Keratinocyte (primary cell): ENCODE results near the gene PLXNA2. TPM values are rescaled to one million over a fixed set of nuclear protein-coding genes. Genes with fewer than 3 reads are reported as not detected.

Experiments used
- DNase-seq: peaks from one replicate; pipeline ENCODE4 v3.0.0-alpha.2; 2011; ENCODE audit warnings: low read depth, missing footprints, low spot score
- FAIRE-seq: peaks from 2 replicates; lab custom pipeline; 2011; peaks lifted over from hg19 to GRCh38; lab: Jason Lieb, UNC
- H2AFZ ChIP-seq: 2 replicates; pipeline ENCODE4 v1.6.0; 2012; ENCODE audit warnings: low read length, control low read depth, inconsistent platforms; ENCODE audit not compliant: control insufficient read depth
- H3K27ac ChIP-seq: 2 replicates; pipeline ENCODE4 v1.5.1; 2011; ENCODE audit warnings: low read length; ENCODE audit not compliant: control insufficient read depth, insufficient read depth
- H3K27me3 ChIP-seq: 3 replicates; pipeline ENCODE4 v1.6.0; 2011; ENCODE audit warnings: low read length; ENCODE audit not compliant: control insufficient read depth, insufficient read depth; ENCODE audit errors: extremely low read depth
- H3K36me3 ChIP-seq, 2 experiments: 2 replicates in 1 of 2; 3 replicates in 1 of 2; pipeline ENCODE4 v1.5.1; 2011; ENCODE audit warnings: low read length in 2 of 2, mild to moderate bottlenecking in 1 of 2; ENCODE audit not compliant: control insufficient read depth in 2 of 2, insufficient read depth in 2 of 2; ENCODE audit errors: extremely low read depth in 1 of 2
- H3K4me1 ChIP-seq: 3 replicates; pipeline ENCODE4 v1.5.1; 2011; ENCODE audit warnings: low read length; ENCODE audit not compliant: control insufficient read depth, insufficient read depth; ENCODE audit errors: extremely low read depth
- H3K4me2 ChIP-seq: 3 replicates; pipeline ENCODE4 v1.6.0; 2011; ENCODE audit warnings: low read depth, low read length; ENCODE audit not compliant: control insufficient read depth, insufficient read depth; ENCODE audit errors: extremely low read depth
- H3K4me3 ChIP-seq, 3 experiments: fragments of 200-600 bp in 1 of 3; sonication (generic) in 1 of 3; 2 replicates in 2 of 3; 3 replicates in 1 of 3; pipeline ENCODE4 v1.5.1; 2011 to 2016; ENCODE audit warnings: low read length in 3 of 3, mild to moderate bottlenecking in 3 of 3, control low read depth in 2 of 3, inconsistent platforms in 1 of 3, low read depth in 1 of 3, mixed read lengths in 1 of 3, mixed run types in 1 of 3, moderate library complexity in 1 of 3; ENCODE audit not compliant: control insufficient read depth in 2 of 3, insufficient read depth in 2 of 3; ENCODE audit errors: extremely low read depth in 1 of 3
- H3K79me2 ChIP-seq: 2 replicates; pipeline ENCODE4 v1.6.0; 2012; ENCODE audit warnings: low read length; ENCODE audit not compliant: control insufficient read depth, insufficient read depth
- H3K9ac ChIP-seq: 3 replicates; pipeline ENCODE4 v1.6.0; 2011; ENCODE audit warnings: low read length; ENCODE audit not compliant: control insufficient read depth, insufficient read depth; ENCODE audit errors: extremely low read depth
- H3K9me1 ChIP-seq: 3 replicates; pipeline ENCODE4 v1.6.0; 2011; ENCODE audit warnings: low read length; ENCODE audit not compliant: control insufficient read depth, insufficient read depth; ENCODE audit errors: extremely low read depth
- H3K9me3 ChIP-seq: 2 replicates; pipeline ENCODE4 v1.5.1; 2012; ENCODE audit warnings: low read depth, low read length; ENCODE audit not compliant: control insufficient read depth
- H4K20me1 ChIP-seq: 3 replicates; pipeline ENCODE4 v1.6.0; 2011; ENCODE audit warnings: low read length; ENCODE audit not compliant: control insufficient read depth, insufficient read depth; ENCODE audit errors: extremely low read depth
- CTCF ChIP-seq, 3 experiments: IDR thresholded peaks in 1 of 3; conservative IDR thresholded peaks in 1 of 3; optimal IDR thresholded peaks in 1 of 3; 2 replicates in 2 of 3; 3 replicates in 1 of 3; pipeline versions ENCODE3 to v1.5.1; 2011; ENCODE audit warnings: low read length in 3 of 3, mild to moderate bottlenecking in 3 of 3, moderate library complexity in 2 of 3, control low read depth in 1 of 3, inconsistent platforms in 1 of 3; ENCODE audit not compliant: insufficient read depth in 2 of 3; ENCODE audit errors: extremely low read depth in 1 of 3
- EZH2 ChIP-seq: IDR thresholded peaks from one replicate; pipeline ENCODE4 v1.6.1; 2012; ENCODE audit warnings: inconsistent platforms, mild to moderate bottlenecking, low read length, moderate library complexity
- dilution Hi-C: fragments of 300-500 bp; cut with MboI; formaldehyde crosslinking; loops from one replicate; pipeline ENCODE4 v1.7.0; 2020; ENCODE audit warnings: low sequenced_read_pairs; ENCODE audit not compliant: extremely low pct_ligation_motif_present
- polyA plus RNA-seq, 5 experiments: library from polyadenylated mRNA; depleted of rRNA in 3 of 5; stranded (reverse) in 3 of 5; stranded (forward) in 1 of 5; unstranded in 1 of 5; fragments of >200 nt; gene quantifications; 1 replicate in 1 of 5; 2 replicates in 3 of 5; 3 replicates in 1 of 5; pipeline versions ENCODE4 v1.2.1 to v1.2.3, GENCODE V29; 2011 to 2012; ENCODE audit warnings: missing spikeins in 2 of 5, low read depth in 1 of 5, low replicate concordance in 1 of 5

The PLXNA2 gene
- polyA plus RNA-seq, 1 donor (not counting 4 experiments of a cell fraction or from before 2014, with no cell fraction given): 6.7 TPM

GRCh38 chr1:208164609-208165008, 79.6 kb downstream of the PLXNA2 start:
- H3K4me1 ChIP-seq: peaks cover 18% of the 10 kb centered on the region
- H3K36me3 ChIP-seq: peaks cover 2 to 8% of the 10 kb centered on the region in 2 experiments
- no peaks in the 10 kb centered on the region for H3K9me3 ChIP-seq
- no peak overlapping the region for H3K27ac ChIP-seq
- H3K4me2 ChIP-seq: no peak overlapping the region
- dilution Hi-C loops: no loop called here
- H4K20me1 ChIP-seq: no peaks in the 10 kb centered on the region
- H2AFZ ChIP-seq: no peak overlapping the region
- no peak overlapping the region for H3K9ac ChIP-seq
- H3K27me3 ChIP-seq: no peaks in the 10 kb centered on the region
- FAIRE-seq: no peak
- DNase-seq: no peak
- no peaks in the 10 kb centered on the region for H3K9me1 ChIP-seq
- no peaks in the 10 kb centered on the region for H3K79me2 ChIP-seq
- no peak overlapping the region for H3K4me3 ChIP-seq
- TF ChIP-seq EZH2 (no peak), CTCF (optimal IDR thresholded peaks at IDR 0.05 in 1 of 3, IDR thresholded peaks at IDR 0.05 in 1 of 3, conservative IDR thresholded peaks at IDR 0.05 in 1 of 3; ENCODE audit: extremely low read depth in 1 of 3, insufficient read depth in 2 of 3, low read length in 3 of 3) (no peak)

- Histone ChIP-seq H3K9ac (no peak overlapping the region), H3K36me3 (peaks cover 2 to 11% of the 10 kb centered on the region in 2 experiments), H3K4me2 (no peak overlapping the region), H3K27ac (no peak overlapping the region), H3K9me1 (no peaks in the 10 kb centered on the region), H3K4me1 (peaks cover 18% of the 10 kb centered on the region), H3K27me3 (no peaks in the 10 kb centered on the region), H3K9me3 (no peaks in the 10 kb centered on the region), H2AFZ (no peak overlapping the region), H3K79me2 (no peaks in the 10 kb centered on the region), H3K4me3 (no peak overlapping the region), H4K20me1 (no peaks in the 10 kb centered on the region)
- FAIRE-seq (no peak), DNase-seq (no peak)
- TF ChIP-seq EZH2: no peak
- dilution Hi-C loops: no loop called here
Measured at GRCh38 chr1:208163539-208163938, 80.6 kb downstream of the PLXNA2 start.

- H3K79me2 ChIP-seq: no peaks in the 10 kb centered on the region
- no peak overlapping the region for H3K9ac ChIP-seq
- no peak overlapping the region for H3K4me3 ChIP-seq
- no peaks in the 10 kb centered on the region for H4K20me1 ChIP-seq
- no peak overlapping the region for H3K4me2 ChIP-seq
- H2AFZ ChIP-seq: no peak overlapping the region
- no peak for TF ChIP-seq CTCF (optimal IDR thresholded peaks at IDR 0.05 in 1 of 3, IDR thresholded peaks at IDR 0.05 in 1 of 3, conservative IDR thresholded peaks at IDR 0.05 in 1 of 3; ENCODE audit: extremely low read depth in 1 of 3, insufficient read depth in 2 of 3, low read length in 3 of 3)
- no peak for TF ChIP-seq EZH2
- H3K27ac ChIP-seq: no peak overlapping the region
- DNase-seq (no peak), FAIRE-seq (no peak)
- no peaks in the 10 kb centered on the region for H3K9me1 ChIP-seq
- H3K36me3 ChIP-seq: peaks cover 2 to 11% of the 10 kb centered on the region in 2 experiments
- H3K27me3 ChIP-seq: no peaks in the 10 kb centered on the region
- no peaks in the 10 kb centered on the region for H3K9me3 ChIP-seq
- dilution Hi-C loops: no loop called here
- peaks cover 18% of the 10 kb centered on the region for H3K4me1 ChIP-seq
Measured at GRCh38 chr1:208162903-208163302, 81.3 kb downstream of the PLXNA2 start.
